ENCODE results near the gene NDUFS1.
"Not testable (repeated sequence)": the region's sequence is repeated elsewhere in the genome, so short reads cannot be mapped to it uniquely, and the experiment has no call there.

The NDUFS1 gene

DNA sequence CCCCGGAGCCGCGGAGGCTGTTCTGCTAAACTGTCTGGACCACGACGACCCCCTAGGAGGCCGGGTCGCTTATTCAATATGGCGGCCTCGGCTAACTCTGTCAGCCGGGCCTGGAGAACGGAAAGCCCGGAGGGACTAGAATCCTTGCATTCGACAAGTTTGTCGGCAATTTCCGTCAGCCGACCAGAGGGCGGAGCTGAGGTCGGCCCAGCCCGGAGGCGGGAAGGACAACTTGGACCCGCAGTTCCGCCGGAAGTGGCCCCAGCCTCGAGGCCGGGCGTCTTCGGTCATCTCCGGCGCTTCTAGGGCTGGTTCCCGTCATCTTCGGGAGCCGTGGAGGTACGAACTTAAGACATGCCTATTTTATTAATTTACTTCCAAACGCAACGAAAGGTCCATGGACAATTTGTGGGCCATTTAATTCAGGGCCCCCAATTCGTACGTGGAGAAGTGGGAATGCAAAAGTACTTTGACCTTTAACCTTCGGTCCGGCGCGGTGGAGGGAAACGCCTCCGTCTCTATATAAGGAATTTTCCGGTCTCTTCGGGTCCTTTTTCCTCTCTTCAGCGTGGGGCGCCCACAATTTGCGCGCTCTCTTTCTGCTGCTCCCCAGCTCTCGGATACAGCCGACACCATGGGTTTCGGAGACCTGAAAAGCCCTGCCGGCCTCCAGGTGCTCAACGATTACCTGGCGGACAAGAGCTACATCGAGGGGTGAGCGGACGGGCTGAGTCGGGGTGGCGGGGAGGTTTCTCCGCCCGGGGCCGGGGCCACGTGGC is at the start of gene NDUFS1, which contains the start of gene EEF1B2:
Gene NDUFS1 (minus strand): TSS at position 99 of the 779 bp plus-strand sequence. CDS start 5,766 bp downstream, outside the sequence.
Gene EEF1B2 (plus strand): TSS at position 550 of the 779 bp plus-strand sequence. CDS start 85 bp downstream, at position 635.
- DNase-seq (ENCODE audit: low spot score), result peak; percentile 98
- TF ChIP-seq, protein P1, sequence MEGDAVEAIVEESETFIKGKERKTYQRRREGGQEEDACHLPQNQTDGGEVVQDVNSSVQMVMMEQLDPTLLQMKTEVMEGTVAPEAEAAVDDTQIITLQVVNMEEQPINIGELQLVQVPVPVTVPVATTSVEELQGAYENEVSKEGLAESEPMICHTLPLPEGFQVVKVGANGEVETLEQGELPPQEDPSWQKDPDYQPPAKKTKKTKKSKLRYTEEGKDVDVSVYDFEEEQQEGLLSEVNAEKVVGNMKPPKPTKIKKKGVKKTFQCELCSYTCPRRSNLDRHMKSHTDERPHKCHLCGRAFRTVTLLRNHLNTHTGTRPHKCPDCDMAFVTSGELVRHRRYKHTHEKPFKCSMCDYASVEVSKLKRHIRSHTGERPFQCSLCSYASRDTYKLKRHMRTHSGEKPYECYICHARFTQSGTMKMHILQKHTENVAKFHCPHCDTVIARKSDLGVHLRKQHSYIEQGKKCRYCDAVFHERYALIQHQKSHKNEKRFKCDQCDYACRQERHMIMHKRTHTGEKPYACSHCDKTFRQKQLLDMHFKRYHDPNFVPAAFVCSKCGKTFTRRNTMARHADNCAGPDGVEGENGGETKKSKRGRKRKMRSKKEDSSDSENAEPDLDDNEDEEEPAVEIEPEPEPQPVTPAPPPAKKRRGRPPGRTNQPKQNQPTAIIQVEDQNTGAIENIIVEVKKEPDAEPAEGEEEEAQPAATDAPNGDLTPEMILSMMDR (IDR thresholded peaks at IDR 0.05; ENCODE audit: borderline replicate concordance, control extremely low read depth, extremely low read depth, insufficient read depth, missing control alignments), result no peak
- in situ Hi-C loops (cut with MboI; ENCODE audit: low sequenced_read_pairs, unreplicated experiment), result no loop called here

DNA sequence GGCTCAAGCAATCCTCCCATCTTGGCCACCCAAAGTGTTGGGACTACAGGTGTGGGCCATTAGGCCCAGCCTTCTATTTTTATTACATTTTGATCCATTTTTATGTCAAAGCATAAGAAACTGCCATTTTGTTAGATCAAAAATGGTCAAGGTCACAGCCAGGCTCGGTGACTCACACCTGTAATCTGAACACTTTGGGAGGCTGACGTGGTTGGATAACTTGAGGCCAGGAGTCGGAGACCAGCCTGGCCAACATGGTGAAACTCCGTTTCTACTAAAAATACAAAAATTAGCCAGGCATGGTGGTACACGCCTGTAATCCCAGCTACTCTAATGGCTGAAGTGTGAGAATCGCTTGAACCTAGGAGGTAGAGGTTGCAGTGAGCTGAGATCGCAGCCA is 49.7 kb upstream of the NDUFS1 start:
- DNase-seq (ENCODE audit: low spot score), result no peak
- in situ Hi-C loops (cut with MboI; ENCODE audit: low sequenced_read_pairs, unreplicated experiment), result no loop called here
- TF ChIP-seq, protein P1 (IDR thresholded peaks at IDR 0.05; ENCODE audit: borderline replicate concordance, control extremely low read depth, extremely low read depth, insufficient read depth, missing control alignments), result no peak

DNA sequence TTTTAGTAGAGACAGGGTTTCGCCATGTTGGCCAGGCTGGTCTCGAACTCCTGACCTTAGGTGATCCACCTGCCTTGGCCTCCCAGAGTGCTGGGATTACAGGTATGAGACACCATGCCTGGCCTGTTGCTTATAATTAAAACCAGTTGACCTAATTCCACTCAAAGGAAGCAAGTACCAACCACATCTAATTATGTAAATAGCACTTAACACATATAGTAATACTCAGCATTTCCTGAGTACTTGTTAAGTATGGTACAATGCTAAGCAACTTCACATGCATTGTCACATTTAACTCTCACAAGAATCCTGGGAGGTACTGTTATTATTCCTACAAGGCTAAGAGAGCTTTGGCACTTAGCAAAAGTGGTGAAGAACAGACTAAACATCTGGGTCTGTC is 48.1 kb upstream of the NDUFS1 start:
- in situ Hi-C loops (cut with MboI; ENCODE audit: low sequenced_read_pairs, unreplicated experiment); DNase-seq (ENCODE audit: low spot score): not testable (repeated sequence)

DNA sequence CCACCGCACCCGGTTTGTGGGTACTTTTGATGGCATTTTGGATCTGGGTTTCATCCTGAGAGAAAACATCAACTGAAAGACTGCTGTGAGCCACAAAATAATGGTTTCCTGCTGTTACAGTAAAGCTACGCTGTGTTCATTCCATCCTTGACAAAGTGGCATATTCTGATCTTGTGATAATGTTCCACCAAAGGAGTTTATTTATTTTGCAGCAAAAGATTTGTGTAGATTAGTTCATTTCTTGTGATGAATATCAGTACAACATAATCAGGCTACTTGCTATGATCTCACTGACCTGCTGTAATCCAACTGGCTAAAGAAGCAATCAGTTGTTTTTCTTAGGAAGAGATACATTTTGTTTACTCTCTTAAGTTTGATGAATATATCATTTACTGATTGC is 45.5 kb upstream of the NDUFS1 start:
- no peak for DNase-seq (ENCODE audit: low spot score)
- in situ Hi-C loops (cut with MboI; ENCODE audit: low sequenced_read_pairs, unreplicated experiment), result no loop called here

DNA sequence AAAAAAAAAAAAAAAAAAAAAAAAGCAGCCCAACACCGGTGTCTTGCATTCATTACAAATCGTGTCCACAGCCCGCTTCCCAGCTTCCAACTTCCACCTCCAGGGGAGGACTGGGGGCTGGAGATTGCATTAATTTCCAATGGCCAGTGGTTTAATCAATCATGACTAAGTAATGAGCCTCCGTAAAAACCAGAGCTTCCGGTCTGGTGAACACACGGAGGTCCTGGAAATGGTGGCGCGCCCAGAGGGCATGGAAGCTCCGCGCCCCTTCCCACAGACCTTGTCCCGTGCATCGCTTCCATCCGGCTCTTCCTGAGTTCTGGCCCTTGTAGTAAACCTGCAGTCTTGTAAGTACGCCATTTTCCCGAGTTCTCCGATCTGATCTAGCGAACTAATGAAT is 44.1 kb upstream of the NDUFS1 start:
- TF ChIP-seq, protein P1 (IDR thresholded peaks at IDR 0.05; ENCODE audit: borderline replicate concordance, control extremely low read depth, extremely low read depth, insufficient read depth, missing control alignments), result no peak

More for the DNA sequence above, 45.5 kb upstream of the NDUFS1 start:
- TF ChIP-seq, protein P1 (IDR thresholded peaks at IDR 0.05; ENCODE audit: borderline replicate concordance, control extremely low read depth, extremely low read depth, insufficient read depth, missing control alignments), result no peak

DNA sequence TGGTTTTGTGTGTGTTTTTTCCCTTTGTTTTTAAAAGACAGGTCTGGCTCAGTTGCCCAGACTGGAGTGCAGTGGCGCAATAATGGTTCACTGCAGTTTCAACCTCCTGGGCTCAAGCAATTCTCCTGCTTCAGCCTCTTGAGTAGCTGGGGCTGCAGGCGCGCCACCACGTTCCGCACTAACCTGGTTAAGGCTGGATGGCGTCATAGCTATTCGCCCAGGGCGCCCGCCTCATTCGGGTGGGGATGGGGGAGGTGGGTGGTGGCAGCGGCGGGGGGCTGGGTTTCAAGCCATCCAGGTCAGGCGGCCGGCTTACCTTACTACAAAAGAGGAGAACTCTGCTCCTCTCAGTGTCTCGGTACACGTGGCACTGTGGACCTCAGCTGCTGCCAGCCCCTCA is 43.2 kb upstream of the NDUFS1 start:
- in situ Hi-C loops (cut with MboI; ENCODE audit: low sequenced_read_pairs, unreplicated experiment), result no loop called here
- no peak for DNase-seq (ENCODE audit: low spot score)
- TF ChIP-seq, protein P1 (IDR thresholded peaks at IDR 0.05; ENCODE audit: borderline replicate concordance, control extremely low read depth, extremely low read depth, insufficient read depth, missing control alignments), result no peak

More for the DNA sequence above, 44.1 kb upstream of the NDUFS1 start:
- in situ Hi-C loops (cut with MboI; ENCODE audit: low sequenced_read_pairs, unreplicated experiment), result no loop called here
- DNase-seq (ENCODE audit: low spot score), result no peak

DNA sequence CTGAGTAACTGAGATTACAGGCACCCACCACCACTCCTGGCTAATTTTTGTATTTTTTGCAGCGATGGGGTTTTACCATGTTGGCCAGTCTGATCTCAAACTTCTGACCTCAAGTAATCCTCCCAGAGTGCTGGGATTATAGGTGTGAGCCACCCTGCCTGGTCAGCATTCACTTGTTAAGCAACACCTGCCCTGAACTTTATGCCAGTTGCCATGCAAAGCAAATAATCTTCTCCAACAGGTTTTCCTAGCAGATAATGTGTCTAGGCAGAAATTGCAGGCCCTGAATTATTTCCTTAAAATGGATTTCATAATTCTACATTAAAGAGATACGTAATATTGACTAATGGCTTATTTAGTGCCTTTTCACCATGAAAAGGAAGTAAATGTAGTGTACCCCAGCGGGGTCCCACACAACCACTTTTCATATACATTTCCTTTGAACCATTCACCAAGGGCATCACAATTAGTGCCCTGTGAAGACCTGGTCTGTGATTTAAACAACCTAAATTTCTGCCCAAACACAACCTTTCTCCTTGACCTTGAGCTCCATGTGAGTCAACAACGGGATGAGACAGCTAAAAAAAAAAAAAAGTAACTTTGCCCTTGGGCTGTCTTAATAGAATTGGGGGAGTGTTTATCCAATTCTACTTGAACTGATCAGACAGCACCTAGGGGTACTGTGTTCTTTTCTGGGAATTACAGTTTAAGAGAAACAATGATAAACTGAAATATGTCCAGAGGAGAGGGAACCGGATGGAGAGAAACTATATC is 42.0 kb upstream of the NDUFS1 start:
- in situ Hi-C loops (cut with MboI; ENCODE audit: low sequenced_read_pairs, unreplicated experiment), result no loop called here
- TF ChIP-seq, protein P1 (IDR thresholded peaks at IDR 0.05; ENCODE audit: borderline replicate concordance, control extremely low read depth, extremely low read depth, insufficient read depth, missing control alignments), result no peak
- no peak for DNase-seq (ENCODE audit: low spot score)

All from GM13976 (cell line).